Measurements from ENCODE around the gene TSC22D1.

TSC22D1 gene

DNA sequence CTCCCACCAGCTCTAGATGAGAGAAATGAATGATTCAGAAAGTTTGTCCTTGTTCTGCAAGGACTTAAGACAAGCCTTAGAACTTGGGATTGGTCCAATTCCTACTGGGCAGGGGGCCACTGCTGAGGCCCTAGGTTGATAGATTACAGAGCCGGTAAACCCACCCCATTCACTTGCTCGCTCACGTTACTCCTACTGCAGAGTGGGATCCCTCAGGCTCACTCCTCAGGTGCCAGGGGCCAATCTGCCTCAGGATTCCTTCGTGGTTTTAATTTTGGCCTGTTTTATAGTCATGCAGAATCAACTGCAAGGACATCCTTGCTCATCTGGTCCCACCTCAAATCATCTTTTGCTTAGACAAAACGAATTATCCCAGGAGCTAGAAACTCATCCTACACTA, 143.5 kb downstream of the TSC22D1 start:
- TF ChIP-seq CTCF (IDR thresholded peaks at IDR 0.05; ENCODE audit: low read depth, low read length, missing control alignments), result no peak
- in situ Hi-C loops (cut with HindIII; ENCODE audit: low sequenced_read_pairs), result loop anchor here (25.0 kb wide), 1 partner anchor 395 kb away; no protein-coding TSS in a partner anchor
- DNase-seq (ENCODE audit: low read depth), result no peak

GRCh38 chr13:44431150-44431549, 145.0 kb downstream of the TSC22D1 start:
- no peak overlapping the region for H3K4me3 ChIP-seq (ENCODE audit: low read depth, low read length)
- in situ Hi-C loops (cut with HindIII; ENCODE audit: low sequenced_read_pairs), result loop anchor here (25.0 kb wide), 1 partner anchor 394 kb away; no protein-coding TSS in a partner anchor
- DNase-seq (ENCODE audit: low read depth), result no peak
- no peak for TF ChIP-seq CTCF (IDR thresholded peaks at IDR 0.05; ENCODE audit: low read depth, low read length, missing control alignments)

More for the DNA sequence above, 143.5 kb downstream of the TSC22D1 start:
- no peak overlapping the region for H3K4me3 ChIP-seq (ENCODE audit: low read depth, low read length)

DNA sequence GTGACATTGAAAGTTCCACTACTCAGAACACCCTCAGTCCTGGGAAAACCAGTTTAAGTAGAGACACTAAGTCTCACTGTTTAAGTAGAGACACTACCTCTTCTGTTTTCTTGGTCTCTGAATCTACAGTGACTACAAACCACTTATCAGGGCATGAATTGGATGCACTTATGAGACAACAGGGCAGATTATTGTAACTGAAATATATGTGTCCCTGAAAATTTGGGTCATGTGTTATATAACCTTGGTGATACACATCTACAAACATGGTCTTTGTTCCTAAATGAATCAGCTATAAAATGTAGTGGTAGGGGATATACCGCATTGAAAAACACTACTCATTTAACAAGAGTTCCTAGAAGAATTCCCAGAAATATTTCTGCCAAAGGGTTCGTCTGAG, 146.8 kb downstream of the TSC22D1 start:
- no peak overlapping the region for H3K4me3 ChIP-seq (ENCODE audit: low read depth, low read length)
- in situ Hi-C loops (cut with HindIII; ENCODE audit: low sequenced_read_pairs), result loop anchor here (25.0 kb wide), 1 partner anchor 392 kb away; no protein-coding TSS in a partner anchor
- DNase-seq (ENCODE audit: low read depth), result no peak
- no peak for TF ChIP-seq CTCF (IDR thresholded peaks at IDR 0.05; ENCODE audit: low read depth, low read length, missing control alignments)

GRCh38 chr13:44426461-44426860, 149.7 kb downstream of the TSC22D1 start:
- no peak overlapping the region for H3K4me3 ChIP-seq (ENCODE audit: low read depth, low read length)
- in situ Hi-C loops (cut with HindIII; ENCODE audit: low sequenced_read_pairs), result loop anchor here (25.0 kb wide), 1 partner anchor 389 kb away; no protein-coding TSS in a partner anchor
- DNase-seq (ENCODE audit: low read depth), result no peak
- TF ChIP-seq CTCF (IDR thresholded peaks at IDR 0.05; ENCODE audit: low read depth, low read length, missing control alignments), result no peak

GRCh38 chr13:44425815-44426078, 150.4 kb downstream of the TSC22D1 start:
- DNase-seq (ENCODE audit: low read depth), result no peak
- no peak overlapping the region for H3K4me3 ChIP-seq (ENCODE audit: low read depth, low read length)
- TF ChIP-seq CTCF (IDR thresholded peaks at IDR 0.05; ENCODE audit: low read depth, low read length, missing control alignments), result no peak
- in situ Hi-C loops (cut with HindIII; ENCODE audit: low sequenced_read_pairs), result loop anchor here (25.0 kb wide), 1 partner anchor 388 kb away; no protein-coding TSS in a partner anchor

DNA sequence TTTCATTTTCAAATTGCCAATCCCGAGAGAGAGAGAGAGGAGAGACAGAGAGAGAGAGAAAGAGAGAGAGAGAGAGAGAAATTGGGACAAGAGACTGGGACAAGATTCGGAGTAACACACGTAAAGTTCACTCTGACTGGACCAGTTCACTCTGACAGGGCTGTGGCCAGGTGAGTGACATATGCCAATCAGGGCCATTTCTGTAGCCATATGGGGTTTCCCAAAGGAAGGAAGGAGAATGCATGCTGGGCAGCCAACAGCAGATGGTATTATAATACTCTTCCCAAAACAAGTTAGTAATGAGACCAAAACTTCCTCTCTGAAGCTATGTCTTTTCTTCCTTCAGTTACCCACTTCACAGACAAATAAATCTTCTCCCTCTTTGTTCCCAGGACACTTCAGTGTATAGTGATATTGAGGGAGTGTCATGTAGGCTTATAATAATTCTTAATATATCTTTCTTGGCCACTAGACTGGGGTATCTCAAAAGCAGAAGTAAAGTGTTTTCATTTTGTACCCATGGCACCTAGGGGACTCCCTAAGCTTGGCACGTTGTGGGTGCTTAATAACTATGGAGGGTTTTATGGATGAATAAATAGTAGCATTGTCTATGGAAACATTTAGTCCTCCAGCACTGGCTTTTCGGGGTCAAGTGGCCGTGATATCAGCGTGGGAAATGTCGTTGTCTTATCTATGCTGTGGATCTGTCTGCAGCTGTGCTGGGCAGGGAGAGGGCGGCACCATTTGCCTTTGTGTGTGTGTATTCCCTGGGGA, 150.9 kb downstream of the TSC22D1 start:
- H3K4me3 ChIP-seq (ENCODE audit: low read depth, low read length), result no peak overlapping the region
- in situ Hi-C loops (cut with HindIII; ENCODE audit: low sequenced_read_pairs), result loop anchor here (25.0 kb wide), 1 partner anchor 388 kb away; no protein-coding TSS in a partner anchor
- DNase-seq (ENCODE audit: low read depth), result no peak
- TF ChIP-seq CTCF (IDR thresholded peaks at IDR 0.05; ENCODE audit: low read depth, low read length, missing control alignments), result no peak

Data from astrocyte of the cerebellum (primary cell).